HepG2 (cell line): ENCODE measurements around the gene TECTB. TPM values are rescaled to one million over a fixed set of nuclear protein-coding genes. Genes with fewer than 3 reads are reported as not detected.

ENCODE experiments used
- GTF2F1 ChIP-seq: fragments of 150-350 bp; IDR thresholded peaks from 2 replicates; pipeline ENCODE4 v1.6.1; 2014; ENCODE audit warnings: low read length
- KIAA2018 ChIP-seq: sonication (generic); formaldehyde crosslinking; IDR thresholded peaks from 2 replicates; pipeline ENCODE4 v1.5.0; 2020; ENCODE audit warnings: mild to moderate bottlenecking, missing genetic modification reagents, borderline replicate concordance
- KLF6 ChIP-seq: IDR thresholded peaks from 2 replicates; pipeline ENCODE4 v1.8.0; 2016; ENCODE audit warnings: missing biosample characterization, missing genetic modification reagents
- RAD51 ChIP-seq: fragments of 450-650 bp; IDR thresholded peaks from 2 replicates; pipeline ENCODE4 v1.6.1; 2016; ENCODE audit warnings: borderline replicate concordance
- RFX1 ChIP-seq: fragments of 450-650 bp; IDR thresholded peaks from 2 replicates; pipeline ENCODE4 v1.6.1; 2017
- RFXANK ChIP-seq: IDR thresholded peaks from 2 replicates; pipeline ENCODE4 v1.6.1; 2016
- SP4 ChIP-seq: sonication (generic); formaldehyde crosslinking; IDR thresholded peaks from 2 replicates; pipeline ENCODE4 v1.8.1; 2023; ENCODE audit warnings: mild to moderate bottlenecking, missing genetic modification reagents
- TAF1 ChIP-seq: sonication (generic); formaldehyde crosslinking; IDR thresholded peaks from 2 replicates; pipeline ENCODE4 v1.4.0; 2020; ENCODE audit warnings: missing genetic modification reagents
- TOPORS ChIP-seq: sonication (generic); formaldehyde crosslinking; IDR thresholded peaks from 2 replicates; pipeline ENCODE4 v1.8.0; 2023; ENCODE audit warnings: mild to moderate bottlenecking, missing genetic modification reagents
- ZNF12 ChIP-seq: sonication (generic); formaldehyde crosslinking; IDR thresholded peaks from 2 replicates; pipeline ENCODE4 v1.5.0; 2020; ENCODE audit warnings: missing genetic modification reagents
- ZNF496 ChIP-seq: sonication (generic); formaldehyde crosslinking; IDR thresholded peaks from 2 replicates; pipeline ENCODE4 v1.8.1; 2023; ENCODE audit warnings: mild to moderate bottlenecking, moderate library complexity, missing genetic modification reagents; ENCODE audit not compliant: insufficient replicate concordance
- ZNF530 ChIP-seq: sonication (generic); formaldehyde crosslinking; IDR thresholded peaks from 2 replicates; pipeline ENCODE4 v1.5.0; 2020; ENCODE audit warnings: low read depth, mild to moderate bottlenecking, missing genetic modification reagents
- ZNF761 ChIP-seq: sonication (generic); formaldehyde crosslinking; conservative IDR thresholded peaks from 2 replicates; pipeline ENCODE4 v1.4.0; 2020; ENCODE audit warnings: mild to moderate bottlenecking, missing genetic modification reagents
- ZNF775 ChIP-seq: sonication (generic); formaldehyde crosslinking; IDR thresholded peaks from 2 replicates; pipeline ENCODE4 v1.4.0; 2020; ENCODE audit warnings: missing genetic modification reagents, mild to moderate bottlenecking, moderate library complexity, borderline replicate concordance
- polyA plus RNA-seq, 8 experiments: library from polyadenylated mRNA; depleted of rRNA in 3 of 8; stranded (reverse) in 7 of 8; unstranded in 1 of 8; fragments of >200 nt; fragmentation: Illumina TruSeq in 4 of 8; extraction: Trizol in 4 of 8; gene quantifications; 2 replicates each; pipeline versions ENCODE4 v1.2.1 to v1.2.3, GENCODE V29; 2011 to 2016; ENCODE audit warnings: low read depth in 4 of 8, missing spikeins in 1 of 8, mixed read lengths in 1 of 8; ENCODE audit not compliant: insufficient read depth in 1 of 8
- total RNA-seq, 5 experiments: library from RNA; depleted of rRNA; stranded (reverse); fragments of >200 nt; fragmentation: Illumina TruSeq; extraction: Trizol; gene quantifications; 2 replicates each; pipeline ENCODE4 v1.2.3, GENCODE V29; 2016; ENCODE audit warnings: low read depth in 1 of 5
- TF ChIP-seq, protein P1 (sequence below): sonication (generic); formaldehyde crosslinking; IDR thresholded peaks from 2 replicates; pipeline ENCODE4 v1.4.0; 2020; ENCODE audit warnings: mild to moderate bottlenecking, missing genetic modification reagents
- TF ChIP-seq, protein P2 (sequence below): IDR thresholded peaks from 2 replicates; pipeline ENCODE4 v1.6.1; 2012; ENCODE audit warnings: low read length, improper control_type of control experiment

TECTB gene
- total and polyA plus RNA-seq, 2 of the 13 experiments (the other 11 are each of a cell fraction or from before 2014, with no cell fraction given), result 0.78 to 1.8 TPM

DNA sequence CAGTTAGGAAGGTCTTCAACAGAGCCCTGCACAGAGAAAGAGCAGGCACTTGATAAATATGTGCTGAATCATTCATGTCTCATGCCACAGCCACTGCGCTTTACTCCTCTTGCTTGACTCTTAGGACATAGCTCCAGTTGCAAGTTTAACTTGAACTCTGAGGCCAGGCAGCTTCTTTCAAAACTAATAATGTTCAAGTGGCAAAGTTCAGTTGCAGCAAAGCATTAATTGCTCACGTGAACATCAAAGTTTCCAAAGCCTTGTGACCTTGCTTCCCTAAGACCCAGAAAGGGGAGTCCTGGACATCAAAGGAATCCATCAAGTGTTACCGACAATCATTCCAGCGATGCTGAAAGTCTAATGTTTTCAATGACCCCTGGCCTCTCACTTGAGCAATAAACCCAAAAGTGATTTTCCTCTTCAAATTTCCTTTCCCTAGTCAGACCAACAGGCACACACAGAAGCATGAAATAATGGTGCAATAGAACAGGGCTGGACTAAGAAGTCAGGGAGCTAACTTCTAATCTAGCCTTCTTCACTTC, 21.8 kb upstream of the TECTB start (continued):
- TF ChIP-seq ZNF761 (0 out of 2 replicates have a peak, but pooled peaks have one; percentile 33), RFX1 (no peak), ZNF12 (CRISPR knock-in tag) (peak; percentile 82; the same call in 1 of the 2 replicates), KLF6 (CRISPR knock-in tag) (peak; percentile 95), TOPORS (no peak), SP4 (CRISPR knock-in tag) (peak; percentile 73; the same call in 1 of the 2 replicates), KIAA2018 (CRISPR knock-in tag) (no peak), RAD51 (peak; percentile 47), RFXANK (CRISPR knock-in tag) (peak; percentile 91; the same call in 1 of the 2 replicates), TAF1 (CRISPR knock-in tag) (peak; percentile 37; the same call in 1 of the 2 replicates), ZNF775 (CRISPR knock-in tag) (peak; percentile 87; the same call in 1 of the 2 replicates), ZNF496 (CRISPR knock-in tag) (no peak), ZNF530 (CRISPR knock-in tag) (no peak), GTF2F1 (no peak)
- TF ChIP-seq, protein P1, sequence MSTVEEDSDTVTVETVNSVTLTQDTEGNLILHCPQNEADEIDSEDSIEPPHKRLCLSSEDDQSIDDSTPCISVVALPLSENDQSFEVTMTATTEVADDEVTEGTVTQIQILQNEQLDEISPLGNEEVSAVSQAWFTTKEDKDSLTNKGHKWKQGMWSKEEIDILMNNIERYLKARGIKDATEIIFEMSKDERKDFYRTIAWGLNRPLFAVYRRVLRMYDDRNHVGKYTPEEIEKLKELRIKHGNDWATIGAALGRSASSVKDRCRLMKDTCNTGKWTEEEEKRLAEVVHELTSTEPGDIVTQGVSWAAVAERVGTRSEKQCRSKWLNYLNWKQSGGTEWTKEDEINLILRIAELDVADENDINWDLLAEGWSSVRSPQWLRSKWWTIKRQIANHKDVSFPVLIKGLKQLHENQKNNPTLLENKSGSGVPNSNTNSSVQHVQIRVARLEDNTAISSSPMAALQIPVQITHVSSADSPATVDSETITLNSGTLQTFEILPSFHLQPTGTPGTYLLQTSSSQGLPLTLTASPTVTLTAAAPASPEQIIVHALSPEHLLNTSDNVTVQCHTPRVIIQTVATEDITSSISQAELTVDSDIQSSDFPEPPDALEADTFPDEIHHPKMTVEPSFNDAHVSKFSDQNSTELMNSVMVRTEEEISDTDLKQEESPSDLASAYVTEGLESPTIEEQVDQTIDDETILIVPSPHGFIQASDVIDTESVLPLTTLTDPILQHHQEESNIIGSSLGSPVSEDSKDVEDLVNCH (CRISPR knock-in tag), result no peak
- TF ChIP-seq, protein P2, sequence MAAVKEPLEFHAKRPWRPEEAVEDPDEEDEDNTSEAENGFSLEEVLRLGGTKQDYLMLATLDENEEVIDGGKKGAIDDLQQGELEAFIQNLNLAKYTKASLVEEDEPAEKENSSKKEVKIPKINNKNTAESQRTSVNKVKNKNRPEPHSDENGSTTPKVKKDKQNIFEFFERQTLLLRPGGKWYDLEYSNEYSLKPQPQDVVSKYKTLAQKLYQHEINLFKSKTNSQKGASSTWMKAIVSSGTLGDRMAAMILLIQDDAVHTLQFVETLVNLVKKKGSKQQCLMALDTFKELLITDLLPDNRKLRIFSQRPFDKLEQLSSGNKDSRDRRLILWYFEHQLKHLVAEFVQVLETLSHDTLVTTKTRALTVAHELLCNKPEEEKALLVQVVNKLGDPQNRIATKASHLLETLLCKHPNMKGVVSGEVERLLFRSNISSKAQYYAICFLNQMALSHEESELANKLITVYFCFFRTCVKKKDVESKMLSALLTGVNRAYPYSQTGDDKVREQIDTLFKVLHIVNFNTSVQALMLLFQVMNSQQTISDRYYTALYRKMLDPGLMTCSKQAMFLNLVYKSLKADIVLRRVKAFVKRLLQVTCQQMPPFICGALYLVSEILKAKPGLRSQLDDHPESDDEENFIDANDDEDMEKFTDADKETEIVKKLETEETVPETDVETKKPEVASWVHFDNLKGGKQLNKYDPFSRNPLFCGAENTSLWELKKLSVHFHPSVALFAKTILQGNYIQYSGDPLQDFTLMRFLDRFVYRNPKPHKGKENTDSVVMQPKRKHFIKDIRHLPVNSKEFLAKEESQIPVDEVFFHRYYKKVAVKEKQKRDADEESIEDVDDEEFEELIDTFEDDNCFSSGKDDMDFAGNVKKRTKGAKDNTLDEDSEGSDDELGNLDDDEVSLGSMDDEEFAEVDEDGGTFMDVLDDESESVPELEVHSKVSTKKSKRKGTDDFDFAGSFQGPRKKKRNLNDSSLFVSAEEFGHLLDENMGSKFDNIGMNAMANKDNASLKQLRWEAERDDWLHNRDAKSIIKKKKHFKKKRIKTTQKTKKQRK, result no peak
